ENCODE data around the gene MTR.
"Not testable (repeated sequence)": the region's sequence is repeated elsewhere in the genome, so short reads cannot be mapped to it uniquely, and the experiment has no call there.

The MTR gene

GRCh38 chr1:236896716-236897115, 101.6 kb downstream of the MTR start:
- DNase-seq (ENCODE audit: low read depth in 2 of 2, low spot score in 1 of 2) = no peak

DNA sequence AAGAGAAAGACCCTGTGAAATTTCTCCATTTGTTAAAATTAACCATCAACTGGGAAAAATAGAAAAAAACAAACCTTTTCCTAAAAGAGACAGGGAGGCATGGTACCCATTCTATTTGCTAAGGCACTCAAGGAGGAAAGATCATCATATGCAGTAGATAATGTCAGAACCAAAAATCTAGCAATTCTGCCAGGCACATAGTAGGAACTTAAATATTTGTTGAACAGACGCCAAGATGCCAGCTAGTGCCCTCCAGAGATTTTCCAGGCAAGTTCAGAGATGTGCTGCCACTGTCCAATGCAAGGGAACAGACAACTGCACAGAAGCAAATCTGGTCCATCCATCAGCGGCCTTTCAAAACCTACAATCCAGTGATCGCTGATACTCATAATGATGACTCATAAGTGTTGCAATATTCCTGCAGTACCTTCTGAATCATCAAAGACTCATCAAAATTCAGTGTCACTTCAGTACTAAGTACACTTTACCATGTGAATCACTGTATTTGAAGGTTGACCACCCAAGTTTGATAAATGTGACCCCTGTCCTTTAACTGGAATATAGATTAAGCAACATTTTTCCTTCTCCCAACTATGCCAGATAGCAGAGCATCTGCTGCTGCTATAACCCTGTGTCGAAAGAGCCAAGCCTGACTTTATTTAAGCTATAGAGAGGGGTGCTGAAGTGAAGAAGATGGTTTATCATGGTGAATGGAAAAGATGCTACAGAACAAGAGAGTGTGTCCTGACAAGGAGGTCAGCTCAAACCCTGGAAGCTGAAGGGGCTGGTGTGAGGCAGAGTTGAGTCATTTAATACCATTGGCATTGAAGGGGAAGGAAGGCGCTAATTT, 110.0 kb downstream of the MTR start:
- DNase-seq (ENCODE audit: low read depth in 2 of 2, low spot score in 1 of 2) = no peak

- no peak for DNase-seq (ENCODE audit: low read depth in 2 of 2, low spot score in 1 of 2)
Measured at GRCh38 chr1:236907205-236907604, 112.1 kb downstream of the MTR start.

DNA sequence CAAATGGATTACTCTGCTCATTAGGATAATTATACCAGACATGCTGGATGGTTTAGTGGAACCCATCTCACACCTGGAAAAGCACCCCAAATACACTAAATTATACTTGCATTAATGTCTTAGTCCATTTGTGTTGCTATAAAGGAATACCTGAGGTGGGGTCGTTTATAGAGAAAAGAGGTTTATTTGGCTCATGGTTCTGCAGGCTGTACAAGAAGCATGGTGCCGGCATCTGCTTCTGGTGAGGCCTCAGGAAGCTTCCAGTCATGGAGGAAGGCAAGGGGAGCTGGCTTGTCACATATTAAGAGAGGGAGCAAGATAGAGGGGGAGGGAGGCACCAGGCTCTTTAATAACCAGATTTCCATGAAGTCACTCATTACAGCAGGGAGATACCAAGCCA, 113.6 kb downstream of the MTR start:
- no peak for DNase-seq (ENCODE audit: low read depth in 2 of 2, low spot score in 1 of 2)

DNA sequence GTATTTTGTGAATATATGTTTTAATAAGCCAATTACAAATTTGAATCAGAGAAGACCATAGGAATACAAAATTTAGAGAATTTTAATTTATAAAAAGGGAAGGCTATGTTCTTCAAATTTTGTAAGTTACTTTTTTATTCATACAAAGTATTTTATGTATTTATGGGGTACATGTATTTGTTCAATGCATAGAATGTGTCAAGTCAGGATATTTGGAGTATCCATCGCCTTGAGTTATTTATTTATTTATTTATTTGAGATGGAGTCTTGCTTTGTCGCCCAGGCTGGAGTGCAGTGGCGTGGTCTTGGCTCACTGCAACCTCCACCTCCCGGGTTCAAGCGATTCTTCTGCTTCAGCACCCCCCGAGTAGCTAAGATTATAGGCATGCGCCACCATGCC, 116.0 kb downstream of the MTR start:
- not testable (repeated sequence) for DNase-seq (ENCODE audit: low read depth in 2 of 2, low spot score in 1 of 2)

DNA sequence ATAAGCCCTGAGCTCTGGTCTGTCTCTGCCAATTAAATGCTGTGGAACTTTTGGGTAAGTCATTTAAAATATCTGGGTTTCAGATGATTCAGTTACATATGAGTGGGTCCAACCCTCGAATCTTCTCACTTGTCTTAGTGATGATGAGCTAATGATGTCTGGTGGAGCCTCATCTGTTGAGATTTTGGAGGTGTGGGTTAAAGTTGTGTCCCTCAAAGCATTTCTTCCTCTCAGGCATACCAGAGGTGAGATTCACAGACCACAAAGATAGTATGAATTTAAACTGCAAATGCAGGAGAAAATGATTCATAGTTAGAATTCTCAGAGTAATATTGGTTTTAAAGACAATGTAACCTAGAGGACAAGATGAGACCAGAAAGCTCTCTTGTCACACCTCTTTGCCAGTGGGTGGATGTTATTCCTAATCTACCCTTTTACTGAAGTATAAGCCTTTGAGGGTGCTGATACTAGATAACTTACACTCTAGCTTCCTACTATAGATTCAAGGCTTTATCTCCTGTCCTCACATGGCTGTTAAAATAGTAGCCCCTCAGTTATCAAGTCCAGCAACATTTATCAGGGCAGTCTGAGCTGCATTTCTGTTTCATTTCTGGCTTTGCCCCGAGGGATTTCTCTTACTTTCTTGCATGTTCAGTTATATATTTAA, 118.4 kb downstream of the MTR start:
- DNase-seq (ENCODE audit: low read depth in 2 of 2, low spot score in 1 of 2) = no peak

GRCh38 chr1:236914375-236914774, 119.3 kb downstream of the MTR start:
- no peak for DNase-seq (ENCODE audit: low read depth in 2 of 2, low spot score in 1 of 2)

DNA sequence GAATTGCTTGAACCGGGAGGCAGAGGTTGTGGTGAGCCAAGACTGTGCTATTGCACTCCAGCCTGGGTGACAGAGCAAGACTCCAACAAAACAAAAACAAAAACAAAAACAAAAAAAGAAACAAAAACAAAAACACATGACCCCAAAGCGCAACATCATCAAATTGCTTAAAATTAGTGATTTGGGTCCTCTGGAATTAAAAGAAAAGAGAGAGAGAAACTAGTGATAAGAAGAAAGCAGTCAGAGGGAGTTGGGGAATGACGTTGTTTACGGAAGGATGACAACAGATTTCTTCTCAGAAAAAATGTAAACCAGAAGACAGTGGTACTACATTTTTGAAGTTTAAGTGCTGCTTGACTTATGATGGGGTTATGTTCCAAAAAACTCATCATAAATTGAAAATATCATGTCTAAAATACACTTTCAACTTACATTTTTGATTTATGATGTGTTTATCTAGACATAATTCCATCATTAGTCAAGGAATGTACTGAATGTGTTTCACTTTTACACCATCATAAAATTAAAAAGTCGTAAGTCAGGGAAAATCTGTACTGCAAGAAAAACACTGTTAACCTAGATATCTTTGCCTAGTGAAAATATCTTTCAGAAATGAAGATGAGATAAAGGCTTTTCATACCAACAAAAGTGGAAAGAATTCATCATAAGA, 121.2 kb downstream of the MTR start:
- no peak for DNase-seq (ENCODE audit: low read depth in 2 of 2, low spot score in 1 of 2)

GRCh38 chr1:236917448-236917847, 122.4 kb downstream of the MTR start:
- no peak for DNase-seq (ENCODE audit: low read depth in 2 of 2, low spot score in 1 of 2)

DNA sequence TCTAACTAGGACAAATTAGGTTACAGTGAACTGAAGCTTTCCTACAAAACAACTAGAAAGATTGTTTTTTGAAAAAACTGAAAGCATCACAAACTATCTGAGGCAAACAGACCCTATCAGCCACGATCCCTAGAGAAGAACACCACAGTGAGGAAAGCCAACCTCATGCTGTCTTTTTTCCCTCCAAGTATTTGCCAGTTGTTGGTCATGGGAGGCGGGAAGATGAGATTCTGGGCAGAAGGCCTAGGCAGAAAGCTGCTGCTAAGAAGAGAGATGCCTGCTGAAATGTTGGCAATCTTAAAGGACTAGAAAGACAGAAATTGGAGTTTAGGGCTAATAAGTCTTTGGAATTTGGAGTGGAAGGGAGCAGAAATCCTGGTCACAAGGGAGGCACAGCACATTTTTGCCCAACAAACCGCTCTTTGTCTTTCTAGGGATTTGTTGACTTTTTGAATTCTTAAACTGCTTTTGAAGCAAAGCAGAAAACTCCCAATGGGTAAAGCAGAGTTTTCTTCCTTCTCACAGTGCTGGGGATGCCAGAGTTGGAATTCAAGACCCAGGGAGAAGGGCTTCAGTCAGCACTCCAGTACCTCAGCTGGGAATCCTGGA, 125.3 kb downstream of the MTR start:
- DNase-seq (ENCODE audit: low read depth in 2 of 2, low spot score in 1 of 2) = no peak

DNA sequence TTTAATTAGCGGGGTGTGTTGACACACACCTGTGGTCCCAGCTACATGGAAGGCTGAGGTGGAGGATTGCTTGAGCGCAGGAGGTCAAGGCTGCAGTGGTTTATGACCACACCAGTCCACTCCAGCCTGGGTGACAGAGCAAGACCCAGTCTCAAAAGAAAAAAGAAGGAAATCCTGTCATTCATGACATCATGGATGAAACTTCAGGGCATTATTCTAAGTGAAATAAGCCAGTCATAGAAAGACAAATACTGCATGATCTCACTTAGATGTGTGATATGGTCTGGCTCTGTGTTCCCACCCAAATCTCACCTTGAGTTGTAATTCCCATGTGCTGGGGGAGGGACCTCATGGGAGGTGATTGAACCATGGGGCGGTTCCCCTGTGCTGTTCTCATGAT, 126.5 kb downstream of the MTR start:
- no peak for DNase-seq (ENCODE audit: low read depth in 2 of 2, low spot score in 1 of 2)

GRCh38 chr1:236922190-236922589, 127.1 kb downstream of the MTR start:
- no peak for DNase-seq (ENCODE audit: low read depth in 2 of 2, low spot score in 1 of 2)

GRCh38 chr1:236925386-236925785, 130.3 kb downstream of the MTR start:
- DNase-seq (ENCODE audit: low read depth in 2 of 2, low spot score in 1 of 2) = no peak

GRCh38 chr1:236930503-236930902, 135.4 kb downstream of the MTR start:
- DNase-seq (ENCODE audit: low read depth in 2 of 2, low spot score in 1 of 2) = no peak

- DNase-seq (ENCODE audit: low read depth in 2 of 2, low spot score in 1 of 2) = no peak
Measured at GRCh38 chr1:236938760-236939159, 143.7 kb downstream of the MTR start.

DNA sequence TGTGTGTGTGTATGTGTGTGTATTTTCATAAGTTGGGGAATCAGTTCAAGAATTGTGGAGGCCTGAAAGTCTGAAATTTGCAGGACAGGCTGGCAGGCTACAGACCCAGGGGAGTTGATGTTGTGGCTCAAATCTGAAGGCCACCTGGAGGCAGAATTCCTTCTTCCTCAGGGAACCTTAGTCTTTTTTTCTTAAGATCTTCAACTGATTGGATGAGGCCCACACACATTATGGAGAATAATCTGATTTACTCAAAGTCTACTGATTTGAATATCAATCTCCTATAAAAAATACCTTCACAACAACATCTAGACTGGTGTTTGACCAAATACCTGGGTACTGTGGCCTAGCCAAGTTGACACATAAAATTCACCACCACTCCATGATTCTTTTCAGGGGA, 147.3 kb downstream of the MTR start:
- no peak for DNase-seq (ENCODE audit: low read depth in 2 of 2, low spot score in 1 of 2)

DNA sequence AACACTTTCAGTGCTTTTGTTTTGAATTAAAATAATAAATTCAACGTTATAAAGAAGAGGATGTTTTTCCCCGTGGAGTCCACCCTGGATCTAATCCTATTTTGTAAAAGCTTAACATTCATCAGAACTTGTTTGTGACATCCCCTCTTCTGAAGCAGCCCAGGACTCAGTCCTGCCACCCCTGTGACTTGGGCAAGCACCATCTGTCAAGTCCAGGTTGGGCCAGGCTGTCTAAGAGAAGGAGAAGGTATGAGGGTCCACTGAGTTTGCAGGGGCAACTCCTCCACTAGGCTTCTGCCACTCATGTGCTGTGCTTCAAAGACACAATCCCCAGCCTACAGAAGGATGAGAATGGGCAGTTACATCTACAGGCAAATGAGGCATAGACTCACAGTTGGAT, 149.5 kb downstream of the MTR start:
- no peak for DNase-seq (ENCODE audit: low read depth in 2 of 2, low spot score in 1 of 2)

GRCh38 chr1:236945002-236945401, 149.9 kb downstream of the MTR start:
- no peak for DNase-seq (ENCODE audit: low read depth in 2 of 2, low spot score in 1 of 2)

DNA sequence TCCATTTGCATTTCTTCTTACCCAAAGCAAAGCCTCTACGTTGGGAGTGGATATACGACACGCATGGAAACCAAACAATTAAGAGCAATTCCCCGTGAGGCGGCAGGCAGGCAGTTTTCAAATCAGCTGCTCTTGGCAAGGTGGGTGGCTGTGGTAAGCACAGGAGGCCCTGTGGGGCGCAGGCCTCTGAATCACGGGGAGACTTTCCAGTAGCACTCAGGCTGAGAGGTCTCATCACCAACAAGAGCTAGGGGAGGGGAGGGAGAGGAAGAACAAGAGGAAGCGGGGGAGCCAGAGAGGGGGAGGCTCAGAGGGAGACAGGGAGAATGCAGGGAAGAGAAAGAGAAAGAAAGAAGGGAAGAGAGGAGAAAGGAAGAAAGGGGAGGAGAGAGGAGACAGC, 152.7 kb downstream of the MTR start:
- DNase-seq (ENCODE audit: low read depth in 2 of 2, low spot score in 1 of 2) = no peak

DNA sequence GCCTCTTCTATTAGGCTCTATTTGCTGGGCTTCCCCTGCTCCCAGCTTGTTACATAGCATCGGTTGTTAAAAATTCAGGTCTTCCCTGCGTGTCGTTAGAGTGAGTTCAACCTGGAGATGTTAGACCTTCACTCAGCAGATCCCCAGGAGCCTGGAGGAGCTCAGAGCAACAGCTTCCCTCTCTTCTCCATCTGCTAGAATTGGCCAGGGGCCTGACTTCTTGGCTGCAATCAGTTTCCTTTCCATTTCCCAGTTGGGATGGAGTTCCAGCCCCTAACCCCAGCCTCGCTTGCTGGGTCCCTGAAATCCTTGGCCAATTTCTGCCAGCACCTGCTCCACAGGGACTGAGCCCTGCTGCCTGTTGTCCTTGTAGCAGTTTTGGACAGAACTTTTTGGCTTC, 153.3 kb downstream of the MTR start:
- no peak for DNase-seq (ENCODE audit: low read depth in 2 of 2, low spot score in 1 of 2)

GRCh38 chr1:236948996-236949395, 153.9 kb downstream of the MTR start:
- DNase-seq (ENCODE audit: low read depth in 2 of 2, low spot score in 1 of 2) = no peak

DNA sequence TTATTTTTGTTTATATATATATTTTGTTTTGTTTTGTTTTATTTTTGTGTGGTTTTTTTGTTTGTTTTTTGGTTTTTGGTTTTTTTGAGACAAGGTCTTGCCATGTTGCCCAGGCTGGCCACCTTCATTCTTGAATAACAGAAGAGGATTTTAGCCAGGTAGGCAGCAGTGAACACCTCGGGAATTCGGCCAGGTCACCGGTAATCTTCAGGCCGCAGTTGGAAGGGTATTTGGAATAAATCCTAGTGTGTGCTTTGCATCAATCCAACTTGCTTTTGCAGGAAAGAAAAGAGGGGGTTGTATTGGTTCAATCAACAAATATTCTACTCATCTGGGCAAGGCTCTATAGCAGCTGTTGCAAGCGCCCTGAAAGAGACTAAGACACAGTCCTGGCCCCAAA, 155.3 kb downstream of the MTR start:
- no peak for DNase-seq (ENCODE audit: low read depth in 2 of 2, low spot score in 1 of 2)

All from stimulated activated CD8-positive, alpha-beta memory T cell treated with anti-CD3 and anti-CD28 coated beads, Interleukin-4, amount 100 ng/mL, for 1 hour (primary cell).